Smooth muscle cell (in vitro differentiated cells): ENCODE data around the gene NPHP1. TPM values are rescaled to one million over a fixed set of nuclear protein-coding genes. Genes with fewer than 3 reads are reported as not detected.
A peak's percentile ranks its signal among the peaks of the same experiment; 100 is the strongest.

Source experiments
- DNase-seq: peaks from one replicate; lab custom pipeline; 2025; ENCODE audit not compliant: unreplicated experiment; lab: John Stamatoyannopoulos, UW
- H2AFZ ChIP-seq: fragments of 200-600 bp; sonication (generic); 2 replicates; pipeline ENCODE4 v1.6.0; 2016; ENCODE audit warnings: antibody characterized with exemption, low read depth, mild to moderate bottlenecking
- H3F3A ChIP-seq: fragments of 200-600 bp; sonication (generic); 2 replicates; pipeline ENCODE4 v1.6.0; 2017; ENCODE audit warnings: antibody characterized with exemption, low read depth
- H3K27ac ChIP-seq: fragments of 200-600 bp; sonication (generic); 2 replicates; pipeline ENCODE4 v1.5.1; 2016; ENCODE audit warnings: low read depth, mild to moderate bottlenecking
- H3K27me3 ChIP-seq: fragments of 200-600 bp; sonication (generic); 2 replicates; pipeline ENCODE4 v1.6.1; 2016; ENCODE audit warnings: low read depth, mild to moderate bottlenecking
- H3K36me3 ChIP-seq: fragments of 200-600 bp; sonication (generic); 2 replicates; pipeline ENCODE4 v1.5.1; 2016; ENCODE audit warnings: low read depth
- H3K4me1 ChIP-seq: fragments of 200-600 bp; sonication (generic); 2 replicates; pipeline ENCODE4 v1.5.1; 2016; ENCODE audit warnings: low read depth
- H3K4me2 ChIP-seq: fragments of 200-600 bp; sonication (generic); 2 replicates; pipeline ENCODE4 v1.6.0; 2016; ENCODE audit warnings: mild to moderate bottlenecking
- H3K4me3 ChIP-seq: fragments of 200-600 bp; sonication (generic); 2 replicates; pipeline ENCODE4 v1.5.1; 2016; ENCODE audit warnings: mild to moderate bottlenecking
- H3K79me2 ChIP-seq: fragments of 200-600 bp; sonication (generic); 2 replicates; pipeline ENCODE4 v1.6.0; 2016; ENCODE audit warnings: low read depth, mild to moderate bottlenecking
- H3K9ac ChIP-seq: fragments of 200-600 bp; sonication (generic); 2 replicates; pipeline ENCODE4 v1.6.0; 2016; ENCODE audit warnings: low read depth
- H3K9me3 ChIP-seq: fragments of 200-600 bp; sonication (generic); replicated peaks from 2 replicates; pipeline ENCODE4 v1.5.1; 2016; ENCODE audit warnings: low read depth
- H4K20me1 ChIP-seq: fragments of 200-600 bp; sonication (generic); 2 replicates; pipeline ENCODE4 v1.6.0; 2016; ENCODE audit warnings: low read depth
- WGBS: methylation state at CpG from one replicate; pipeline ENCODE4 v1.1.7; 2016; ENCODE audit warnings: low lambda C conversion rate; 5-methylcytosine and 5-hydroxymethylcytosine counted together
- polyA plus RNA-seq: library from polyadenylated mRNA; unstranded; fragments of >200 nt; fragmentation: Nextera tagmentation; extraction: Ambion mirVana; gene quantifications from 2 replicates; pipeline ENCODE4 v1.2.1, GENCODE V29; 2016
- total RNA-seq: library from RNA; depleted of rRNA; stranded (reverse); fragments of >200 nt; gene quantifications from 2 replicates; pipeline ENCODE4 v1.2.3, GENCODE V29; 2014
- TF ChIP-seq, protein P1 (sequence below): fragments of 200-600 bp; sonication (generic); IDR thresholded peaks from 2 replicates; pipeline ENCODE4 v1.5.1; 2017; ENCODE audit warnings: borderline replicate concordance, mild to moderate bottlenecking, antibody characterized with exemption; ENCODE audit not compliant: insufficient read depth, poor library complexity, severe bottlenecking

Gene NPHP1
- total and polyA plus RNA-seq, 2 experiments from 2014 or later = 7.0 to 7.7 TPM

DNA sequence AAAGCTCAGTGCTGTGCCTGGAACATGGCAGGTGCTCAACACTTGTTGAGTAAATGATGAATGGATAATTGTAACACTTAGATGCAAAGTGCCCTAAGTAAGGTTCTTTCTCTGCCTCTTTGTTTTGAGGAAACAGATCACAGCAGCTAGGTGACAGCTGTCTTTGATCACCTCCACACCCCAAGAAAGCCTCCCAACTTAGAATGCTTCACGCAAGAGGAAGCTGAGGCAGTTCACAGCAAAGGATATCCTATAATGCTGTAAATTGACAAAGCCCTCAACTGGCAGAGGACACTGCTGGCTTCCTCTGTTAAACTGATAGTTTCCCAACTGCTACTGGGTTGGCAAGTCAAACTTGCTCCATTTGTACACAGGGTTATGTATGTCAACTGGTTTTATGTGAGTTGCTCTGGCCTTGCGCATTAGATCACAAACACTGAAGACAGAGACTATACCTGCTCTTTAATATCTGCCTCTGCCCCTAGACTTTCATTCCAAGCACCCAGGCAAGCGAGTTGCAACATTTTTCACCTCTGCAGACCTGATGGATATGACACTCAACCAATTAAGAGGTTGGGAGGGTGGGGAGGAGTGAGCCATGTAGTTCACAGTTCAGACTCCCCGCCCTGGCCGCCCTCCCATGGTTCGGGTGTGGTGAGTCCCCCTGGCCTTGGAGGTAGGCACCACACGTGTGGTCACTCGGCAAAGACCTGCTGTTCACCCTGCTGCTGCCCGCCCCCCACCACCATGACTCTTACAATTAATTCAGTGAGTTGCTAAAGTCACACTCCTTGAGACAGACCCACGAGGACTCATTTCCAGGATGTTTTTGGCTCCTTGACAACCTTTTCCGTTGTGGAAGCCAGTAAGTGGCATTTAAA, 84.4 kb downstream of the NPHP1 start:
- H3K27me3 ChIP-seq = peaks cover 55% of the 10 kb centered on the region
- H3K36me3 ChIP-seq = no peaks in the 10 kb centered on the region
- H2AFZ ChIP-seq = no peak overlapping the region
- H3K4me2 ChIP-seq = no peak overlapping the region
- DNase-seq = no peak
- no peaks in the 10 kb centered on the region for H3K79me2 ChIP-seq
- no peaks in the 10 kb centered on the region for H3F3A ChIP-seq
- H4K20me1 ChIP-seq = no peaks in the 10 kb centered on the region
- TF ChIP-seq, protein P1, sequence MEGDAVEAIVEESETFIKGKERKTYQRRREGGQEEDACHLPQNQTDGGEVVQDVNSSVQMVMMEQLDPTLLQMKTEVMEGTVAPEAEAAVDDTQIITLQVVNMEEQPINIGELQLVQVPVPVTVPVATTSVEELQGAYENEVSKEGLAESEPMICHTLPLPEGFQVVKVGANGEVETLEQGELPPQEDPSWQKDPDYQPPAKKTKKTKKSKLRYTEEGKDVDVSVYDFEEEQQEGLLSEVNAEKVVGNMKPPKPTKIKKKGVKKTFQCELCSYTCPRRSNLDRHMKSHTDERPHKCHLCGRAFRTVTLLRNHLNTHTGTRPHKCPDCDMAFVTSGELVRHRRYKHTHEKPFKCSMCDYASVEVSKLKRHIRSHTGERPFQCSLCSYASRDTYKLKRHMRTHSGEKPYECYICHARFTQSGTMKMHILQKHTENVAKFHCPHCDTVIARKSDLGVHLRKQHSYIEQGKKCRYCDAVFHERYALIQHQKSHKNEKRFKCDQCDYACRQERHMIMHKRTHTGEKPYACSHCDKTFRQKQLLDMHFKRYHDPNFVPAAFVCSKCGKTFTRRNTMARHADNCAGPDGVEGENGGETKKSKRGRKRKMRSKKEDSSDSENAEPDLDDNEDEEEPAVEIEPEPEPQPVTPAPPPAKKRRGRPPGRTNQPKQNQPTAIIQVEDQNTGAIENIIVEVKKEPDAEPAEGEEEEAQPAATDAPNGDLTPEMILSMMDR = no peak
- no peak overlapping the region for H3K4me3 ChIP-seq
- WGBS = 86% methylated on average over 11 of the region's 11 CpGs
- no peak overlapping the region for H3K9ac ChIP-seq
- H3K4me1 ChIP-seq = peaks cover 10% of the 10 kb centered on the region
- H3K27ac ChIP-seq = no peak overlapping the region
- no peaks in the 10 kb centered on the region for H3K9me3 ChIP-seq

DNA sequence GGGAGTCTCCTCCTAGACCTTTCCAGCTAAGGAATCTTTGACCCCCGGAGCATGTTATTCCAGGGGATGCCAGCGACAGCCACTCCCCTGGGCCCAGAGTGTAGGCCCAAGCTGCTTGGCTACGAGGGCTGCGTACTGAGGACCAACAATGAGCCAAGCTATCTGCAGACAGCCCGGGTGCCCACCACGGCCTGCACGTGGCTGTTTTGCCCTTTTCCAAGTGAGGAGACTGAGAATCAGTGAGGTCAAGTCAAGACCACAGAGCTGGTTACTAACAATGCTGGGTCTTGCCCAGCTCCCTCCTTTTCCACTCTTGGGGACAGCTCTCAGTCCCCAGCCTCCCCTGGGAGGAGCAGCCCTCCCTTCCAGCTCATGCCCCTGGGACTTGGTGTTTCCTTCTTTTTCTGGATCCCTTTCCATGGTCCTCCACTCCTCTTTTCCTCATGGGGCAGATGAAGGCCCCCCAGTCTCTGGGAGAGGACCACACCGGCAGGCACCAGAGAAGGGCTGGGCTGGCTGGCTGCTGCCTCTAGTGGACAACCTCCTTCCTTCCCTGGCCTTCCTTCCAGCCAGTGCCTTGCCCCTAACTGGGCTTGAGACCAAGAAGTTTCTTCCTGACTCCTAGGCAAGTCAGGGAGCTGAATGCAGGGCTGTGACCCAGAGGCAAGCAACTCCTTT, 88.6 kb downstream of the NPHP1 start:
- H3K4me2 ChIP-seq = peak overlapping the region; percentile 84
- peaks cover 76% of the 10 kb centered on the region for H3K27me3 ChIP-seq
- no peaks in the 10 kb centered on the region for H3K79me2 ChIP-seq
- no peaks in the 10 kb centered on the region for H3F3A ChIP-seq
- H3K4me3 ChIP-seq = peak overlapping the region; percentile 51
- H3K9ac ChIP-seq = no peak overlapping the region
- no peak overlapping the region for H3K27ac ChIP-seq
- 32% methylated on average over 8 of the region's 8 CpGs for WGBS
- H3K9me3 ChIP-seq = no peaks in the 10 kb centered on the region
- H3K4me1 ChIP-seq = peaks cover 6% of the 10 kb centered on the region
- H3K36me3 ChIP-seq = no peaks in the 10 kb centered on the region
- TF ChIP-seq, protein P1 = peak; percentile 25
- no peak for DNase-seq
- no peak overlapping the region for H2AFZ ChIP-seq
- H4K20me1 ChIP-seq = no peaks in the 10 kb centered on the region

DNA sequence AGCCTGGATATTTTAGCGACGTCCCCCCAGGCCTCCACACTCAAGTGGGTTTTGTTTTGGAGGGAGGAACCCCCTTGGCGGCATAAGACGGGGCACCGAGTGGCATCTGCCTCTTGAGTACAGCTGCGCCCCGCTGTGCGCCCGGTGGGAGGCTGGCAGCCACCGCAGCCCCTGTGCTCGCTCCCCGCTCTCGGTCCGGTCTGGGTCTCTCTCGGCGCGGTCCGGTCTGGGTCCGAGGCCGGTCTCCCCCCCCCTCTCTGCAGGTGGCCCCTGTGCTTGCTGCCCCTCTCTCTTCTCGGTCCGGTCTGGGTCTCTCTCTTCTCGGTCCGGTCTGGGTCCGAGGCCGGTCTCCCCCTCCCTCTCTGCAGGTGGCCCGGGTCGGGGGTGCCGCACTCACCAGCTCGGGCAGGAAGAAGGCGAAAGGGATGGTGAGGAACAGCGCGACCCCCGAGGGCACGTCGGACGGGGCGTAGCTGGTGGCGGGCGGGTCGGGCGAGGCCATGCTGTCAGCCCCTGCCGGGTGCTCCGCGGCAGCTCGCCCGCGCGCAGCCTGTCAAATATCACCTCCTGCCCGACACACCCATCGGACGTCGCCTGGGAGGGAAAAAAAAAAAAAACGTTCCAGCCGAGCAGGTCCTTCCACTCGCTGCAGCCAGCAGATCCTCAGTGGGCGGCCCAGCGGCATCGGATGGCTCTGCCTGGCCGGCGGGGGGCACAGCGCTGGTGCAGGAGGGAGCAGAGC, 89.4 kb downstream of the NPHP1 start, which contains the start of gene MALL:
TSS of gene MALL (minus strand) at position 532 of the 742 bp plus-strand sequence. CDS start at position 502, 30 bp downstream.
- peak within 1 kb of the TSS; percentile 84 for H3K4me2 ChIP-seq
- no peaks in the 10 kb centered on the region for H4K20me1 ChIP-seq
- no peaks in the 10 kb centered on the region for H3F3A ChIP-seq
- H3K79me2 ChIP-seq = no peaks in the 10 kb centered on the region
- 9% methylated on average over 38 of the region's 62 CpGs for WGBS
- H3K9ac ChIP-seq = no peak within 1 kb of the TSS
- H3K4me3 ChIP-seq = peak within 1 kb of the TSS; percentile 51
- H3K27me3 ChIP-seq = peaks cover 71% of the 10 kb centered on the region
- H3K36me3 ChIP-seq = no peaks in the 10 kb centered on the region
- H3K4me1 ChIP-seq = peaks cover 6% of the 10 kb centered on the region
- no peak within 1 kb of the TSS for H3K27ac ChIP-seq
- TF ChIP-seq, protein P1 = no peak
- H2AFZ ChIP-seq = no peak within 1 kb of the TSS
- DNase-seq = no peak
- H3K9me3 ChIP-seq = no peaks in the 10 kb centered on the region
